Vagina (tissue), 2 donors: Measurements from ENCODE around the gene NPIPA1.

Experiments used
- POLR2AphosphoS5 ChIP-seq, 2 donors: sonication (generic); formaldehyde crosslinking; IDR thresholded peaks; one replicate each; pipeline ENCODE4 v1.9.0; 2017; ENCODE audit warnings: antibody characterized with exemption in 2 of 2, mild to moderate bottlenecking in 2 of 2, low read depth in 1 of 2; ENCODE audit not compliant: insufficient read depth in 1 of 2
- TF ChIP-seq, protein P1 (sequence below), 3 experiments: fragments of 450-650 bp in 2 of 3; fragments of 200-600 bp in 1 of 3; sonication (generic) in 1 of 3; IDR thresholded peaks; one replicate each; pipeline ENCODE4 v1.5.1; 2017 to 2019; ENCODE audit warnings: antibody characterized with exemption in 3 of 3, mild to moderate bottlenecking in 2 of 3, moderate library complexity in 2 of 3

DNA sequence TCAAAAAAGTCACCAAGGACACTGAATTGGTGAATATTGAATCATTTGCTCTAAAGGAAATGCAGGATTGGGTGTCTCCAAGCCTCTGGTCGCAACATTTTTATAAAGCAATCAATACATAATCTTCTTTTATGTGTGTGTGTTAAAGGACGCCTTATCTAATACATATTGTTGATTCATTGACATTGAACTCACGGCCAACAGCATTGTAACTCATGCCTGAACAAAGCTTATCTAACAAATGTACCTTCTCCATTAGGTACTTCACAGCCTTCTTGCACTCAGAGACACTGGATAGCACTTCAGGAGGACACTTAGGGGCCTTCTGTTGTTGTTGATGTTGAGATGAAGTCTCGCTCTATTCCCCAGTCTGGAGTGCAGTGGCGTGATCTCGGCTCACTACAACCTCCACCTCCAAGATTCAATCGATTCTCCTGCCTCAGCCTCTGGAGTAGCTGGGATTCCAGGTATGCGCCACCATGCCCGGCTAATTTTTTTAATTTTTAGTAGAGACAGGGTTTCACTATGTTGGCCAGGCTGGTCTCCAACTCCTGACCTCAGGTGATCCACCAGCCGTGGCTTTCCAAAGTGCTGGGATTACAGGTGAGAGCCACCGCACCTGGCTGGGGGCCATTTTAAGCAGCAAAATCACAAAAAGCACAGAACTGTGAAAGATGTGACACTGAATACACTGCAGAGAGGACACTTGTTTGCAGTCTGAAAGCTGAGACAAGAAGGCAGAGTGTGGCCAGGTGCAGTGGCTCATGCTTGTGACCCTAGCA, 24.4 kb downstream of the NPIPA1 start:
- TF ChIP-seq, protein P1, sequence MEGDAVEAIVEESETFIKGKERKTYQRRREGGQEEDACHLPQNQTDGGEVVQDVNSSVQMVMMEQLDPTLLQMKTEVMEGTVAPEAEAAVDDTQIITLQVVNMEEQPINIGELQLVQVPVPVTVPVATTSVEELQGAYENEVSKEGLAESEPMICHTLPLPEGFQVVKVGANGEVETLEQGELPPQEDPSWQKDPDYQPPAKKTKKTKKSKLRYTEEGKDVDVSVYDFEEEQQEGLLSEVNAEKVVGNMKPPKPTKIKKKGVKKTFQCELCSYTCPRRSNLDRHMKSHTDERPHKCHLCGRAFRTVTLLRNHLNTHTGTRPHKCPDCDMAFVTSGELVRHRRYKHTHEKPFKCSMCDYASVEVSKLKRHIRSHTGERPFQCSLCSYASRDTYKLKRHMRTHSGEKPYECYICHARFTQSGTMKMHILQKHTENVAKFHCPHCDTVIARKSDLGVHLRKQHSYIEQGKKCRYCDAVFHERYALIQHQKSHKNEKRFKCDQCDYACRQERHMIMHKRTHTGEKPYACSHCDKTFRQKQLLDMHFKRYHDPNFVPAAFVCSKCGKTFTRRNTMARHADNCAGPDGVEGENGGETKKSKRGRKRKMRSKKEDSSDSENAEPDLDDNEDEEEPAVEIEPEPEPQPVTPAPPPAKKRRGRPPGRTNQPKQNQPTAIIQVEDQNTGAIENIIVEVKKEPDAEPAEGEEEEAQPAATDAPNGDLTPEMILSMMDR (IDR thresholded peaks at IDR 0.05) = no peak
- no peak for TF ChIP-seq POLR2AphosphoS5 (IDR thresholded peaks at IDR 0.05; ENCODE audit: insufficient read depth in 1 of 2, low read depth in 1 of 2)
